ENCODE data around the gene BMP15. TPM values are rescaled to one million over a fixed set of nuclear protein-coding genes. Genes with fewer than 3 reads are reported as not detected.

BMP15 gene
- total RNA-seq (2022; extraction: Qiagen RNA extraction; ENCODE audit: low read depth) = not detected in 5 replicates

DNA sequence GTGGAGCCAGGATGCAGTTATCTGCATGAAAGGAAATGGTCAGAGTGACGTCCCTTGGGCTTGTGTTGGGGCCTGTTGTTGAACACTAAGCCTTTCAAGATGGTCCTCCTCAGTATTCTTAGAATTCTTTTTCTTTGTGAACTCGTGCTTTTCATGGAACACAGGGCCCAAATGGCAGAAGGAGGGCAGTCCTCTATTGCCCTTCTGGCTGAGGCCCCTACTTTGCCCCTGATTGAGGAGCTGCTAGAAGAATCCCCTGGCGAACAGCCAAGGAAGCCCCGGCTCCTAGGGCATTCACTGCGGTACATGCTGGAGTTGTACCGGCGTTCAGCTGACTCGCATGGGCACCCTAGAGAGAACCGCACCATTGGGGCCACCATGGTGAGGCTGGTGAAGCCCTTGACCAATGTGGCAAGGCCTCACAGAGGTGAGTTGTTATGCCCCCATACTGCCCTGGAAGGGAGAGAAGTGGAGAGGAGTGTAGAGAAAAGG lies at the start of gene BMP15:
TSS of gene BMP15 (plus strand) at position 51 of the 492 bp plus-strand sequence. CDS start at position 100, 49 bp downstream.

Other genes starting within 250 kb of the BMP15 start
- gene SHROOM4, start 96.5 kb upstream of the BMP15 start, total RNA-seq (2022; extraction: Qiagen RNA extraction; ENCODE audit: low read depth) = not detected in 5 replicates